K562 (cell line): Measurements from ENCODE around the gene DCAF7. TPM values are rescaled to one million over a fixed set of nuclear protein-coding genes. Genes with fewer than 3 reads are reported as not detected.

ENCODE experiments used
- ELF1 ChIP-seq: fragments of 200-800 bp; sonication (Bioruptor generic); IDR thresholded peaks from 2 replicates; pipeline ENCODE4 v1.6.1; 2016; ENCODE audit warnings: missing genetic modification characterization, missing compliant biosample characterization
- ESRRB ChIP-seq: fragments of 250-450 bp; sonication (Bioruptor Pico); IDR thresholded peaks from 2 replicates; pipeline ENCODE4 v1.5.0; 2020; ENCODE audit warnings: mild to moderate bottlenecking, moderate library complexity, borderline replicate concordance
- ETS1 ChIP-seq: conservative IDR thresholded peaks from 2 replicates; pipeline ENCODE4 v1.6.1; 2011; ENCODE audit warnings: low read depth, mild to moderate bottlenecking, low read length; ENCODE audit not compliant: control insufficient read depth
- FOS ChIP-seq: IDR thresholded peaks from 3 replicates; pipeline ENCODE4 v1.6.1; 2011; ENCODE audit not compliant: insufficient read length; ENCODE audit errors: extremely low read depth
- ILF3 ChIP-seq: fragments of 450-650 bp; IDR thresholded peaks from 2 replicates; pipeline ENCODE4 v1.6.1; 2018; ENCODE audit warnings: antibody characterized with exemption, mild to moderate bottlenecking, moderate library complexity, borderline replicate concordance
- LEF1 ChIP-seq: fragments of 450-650 bp; IDR thresholded peaks from 2 replicates; pipeline ENCODE4 v1.6.1; 2016; ENCODE audit warnings: mild to moderate bottlenecking
- MBD1 ChIP-seq: fragments of 250-450 bp; sonication (Bioruptor Pico); IDR thresholded peaks from 2 replicates; pipeline ENCODE4 v1.8.0; 2022; ENCODE audit warnings: inconsistent platforms
- MTF1 ChIP-seq: fragments of 250-450 bp; sonication (Bioruptor Pico); IDR thresholded peaks from 2 replicates; pipeline ENCODE4 v1.9.0; 2021; ENCODE audit warnings: moderate library complexity, mild to moderate bottlenecking, inconsistent platforms, borderline replicate concordance
- NFRKB ChIP-seq: fragments of 450-650 bp; IDR thresholded peaks from 2 replicates; pipeline ENCODE4 v1.6.1; 2016; ENCODE audit warnings: low read depth
- REST ChIP-seq, 2 experiments: fragments of 450-650 bp; formaldehyde crosslinking in 1 of 2; IDR thresholded peaks; 2 replicates each; pipeline versions ENCODE4 v1.4.0 to v1.6.1; 2014 to 2020; ENCODE audit warnings: mild to moderate bottlenecking in 2 of 2, borderline replicate concordance in 1 of 2, low read depth in 1 of 2
- ZNF140 ChIP-seq: fragments of 250-450 bp; sonication (Bioruptor Pico); IDR thresholded peaks from 2 replicates; pipeline ENCODE4 v1.8.0; 2021; ENCODE audit warnings: moderate library complexity, mild to moderate bottlenecking, inconsistent platforms
- ZNF644 ChIP-seq: fragments of 200-800 bp; sonication (Bioruptor generic); IDR thresholded peaks from 2 replicates; pipeline ENCODE4 v1.6.1; 2016; ENCODE audit warnings: low read depth, missing genetic modification characterization, missing compliant biosample characterization
- ZNF655 ChIP-seq: fragments of 250-450 bp; sonication (Bioruptor Pico); IDR thresholded peaks from 2 replicates; pipeline ENCODE4 v1.5.0; 2021
- ZNF76 ChIP-seq: fragments of 250-450 bp; sonication (Bioruptor Pico); IDR thresholded peaks from 2 replicates; pipeline ENCODE4 v1.4.0; 2020; ENCODE audit warnings: mild to moderate bottlenecking, moderate library complexity, borderline replicate concordance
- polyA plus RNA-seq, 8 experiments: library from polyadenylated mRNA; depleted of rRNA in 4 of 8; stranded (reverse) in 5 of 8; unstranded in 3 of 8; fragments of >200 nt; fragmentation: Nextera tagmentation in 2 of 8; fragmentation: Illumina TruSeq in 1 of 8; extraction: Ambion mirVana in 2 of 8; extraction: Trizol in 1 of 8; gene quantifications; 2 replicates each; pipeline versions ENCODE4 v1.2.1 to v1.2.3, GENCODE V29; 2011 to 2014; ENCODE audit warnings: inconsistent platforms in 1 of 8, missing spikeins in 1 of 8
- total RNA-seq, 7 experiments: library from RNA; depleted of rRNA in 6 of 7; stranded (reverse); fragments of >200 nt in 6 of 7; fragmentation: Illumina TruSeq in 2 of 7; extraction: Trizol in 2 of 7; gene quantifications; 2 replicates each; pipeline versions ENCODE4 v1.2.1 to v1.2.3, GENCODE V29; 2011 to 2021; ENCODE audit warnings: low replicate concordance in 1 of 7

Gene DCAF7
- total and polyA plus RNA-seq, 9 of the 15 experiments (the other 6 are each of a cell fraction or from before 2014, with no cell fraction given) = 30.8 to 123 (median 40.2) TPM

GRCh38 chr17:63549289-63549945 is 860 bp upstream of the DCAF7 start (continued):
- TF ChIP-seq NFRKB = peak; percentile 46; the same call in 1 of the 2 replicates
- TF ChIP-seq LEF1 = 0 out of 2 replicates have a peak, but pooled peaks have one; percentile 15
- no peak for TF ChIP-seq ZNF655
- TF ChIP-seq REST (IDR thresholded peaks at IDR 0.05; ENCODE audit: borderline replicate concordance) = no peak
- TF ChIP-seq REST (CRISPR knock-in tag; IDR thresholded peaks at IDR 0.05; ENCODE audit: low read depth) = no peak
- no peak for TF ChIP-seq ETS1
- no peak for TF ChIP-seq MTF1 (CRISPR knock-in tag)
- no peak for TF ChIP-seq ELF1
- TF ChIP-seq ZNF140 (CRISPR knock-in tag) = no peak
- no peak for TF ChIP-seq FOS
- no peak for TF ChIP-seq ILF3
- no peak for TF ChIP-seq MBD1 (CRISPR knock-in tag)
- no peak for TF ChIP-seq ESRRB (CRISPR knock-in tag)
- no peak for TF ChIP-seq ZNF644 (tag)
- no peak for TF ChIP-seq ZNF76 (CRISPR knock-in tag)
